ENCODE results near the gene SIVA1. TPM values are rescaled to one million over a fixed set of nuclear protein-coding genes. Genes with fewer than 3 reads are reported as not detected.
A peak's percentile ranks its signal among the peaks of the same experiment; 100 is the strongest.

SIVA1 gene
- total RNA-seq, 1 donor from 2014 or later: 60.7 TPM

DNA sequence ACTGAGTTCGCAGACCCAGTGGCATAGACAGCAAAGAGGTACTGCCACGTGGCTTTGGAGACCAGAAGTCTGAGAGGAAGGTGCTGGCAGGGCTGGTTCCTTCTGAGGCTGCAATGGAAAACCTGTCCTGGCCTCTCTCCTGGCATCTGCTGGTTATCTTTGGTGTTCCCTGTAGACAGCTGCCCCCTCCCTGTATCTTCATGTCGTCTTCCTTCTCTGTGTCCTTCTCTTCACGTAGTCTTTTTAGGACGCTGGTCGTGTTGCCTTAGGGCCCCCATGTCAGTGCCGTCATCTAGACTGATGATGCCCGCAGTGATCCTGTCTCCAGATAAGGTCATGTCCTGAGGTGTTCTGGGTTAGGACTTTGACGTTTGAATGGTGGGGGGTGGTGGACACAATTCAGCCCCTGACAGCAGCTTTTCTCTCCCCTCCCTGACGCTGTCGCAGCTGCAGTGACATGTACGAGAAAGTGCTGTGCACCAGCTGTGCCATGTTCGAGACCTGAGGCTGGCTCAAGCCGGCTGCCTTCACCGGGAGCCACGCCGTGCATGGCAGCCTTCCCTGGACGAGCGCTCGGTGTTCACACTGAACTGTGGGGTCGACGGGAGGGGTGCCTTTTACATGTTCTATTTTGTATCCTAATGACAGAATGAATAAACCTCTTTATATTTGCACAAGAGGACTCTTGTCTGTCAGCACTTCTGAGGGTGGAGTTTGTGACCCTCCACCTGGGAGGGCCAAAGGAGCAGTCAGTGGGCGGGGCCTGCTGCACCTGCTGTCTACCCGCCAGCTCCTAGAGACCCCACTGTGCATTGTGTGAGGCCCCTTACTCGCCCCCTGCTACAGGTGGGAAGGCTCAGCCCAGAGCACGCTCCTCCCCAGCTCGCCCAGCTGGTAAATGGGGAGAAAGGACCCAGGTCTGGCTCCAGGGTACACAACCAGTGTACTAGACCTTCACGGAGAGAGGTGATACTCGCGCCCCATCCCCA lies 6.3 kb downstream of the SIVA1 start:
- ATAC-seq (ENCODE audit: poor library complexity): no peak
- no peak for DNase-seq
- intact Hi-C loops (cut with DNase I): no loop called here

DNA sequence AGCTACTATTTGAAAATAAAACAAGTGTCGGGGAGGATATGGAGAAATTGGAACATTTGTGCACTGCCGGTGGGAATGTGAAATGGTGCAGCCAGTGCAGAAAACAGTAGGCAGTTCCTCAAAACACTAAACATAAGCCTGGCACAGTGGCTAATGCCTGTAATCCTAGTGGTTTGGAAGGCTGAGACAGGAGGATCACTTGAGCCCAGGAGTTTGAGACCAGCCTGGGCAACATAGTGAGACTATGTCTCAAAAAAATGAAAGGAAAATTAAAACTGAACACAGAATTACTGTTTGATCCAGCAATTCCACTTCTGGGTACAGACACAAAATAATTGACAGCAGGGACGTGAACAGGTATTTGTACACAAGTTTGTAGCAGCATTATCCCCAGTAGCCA lies 12.6 kb downstream of the SIVA1 start:
- intact Hi-C loops (cut with DNase I): no loop called here
- DNase-seq (no peak), ATAC-seq (ENCODE audit: poor library complexity) (no peak)

DNA sequence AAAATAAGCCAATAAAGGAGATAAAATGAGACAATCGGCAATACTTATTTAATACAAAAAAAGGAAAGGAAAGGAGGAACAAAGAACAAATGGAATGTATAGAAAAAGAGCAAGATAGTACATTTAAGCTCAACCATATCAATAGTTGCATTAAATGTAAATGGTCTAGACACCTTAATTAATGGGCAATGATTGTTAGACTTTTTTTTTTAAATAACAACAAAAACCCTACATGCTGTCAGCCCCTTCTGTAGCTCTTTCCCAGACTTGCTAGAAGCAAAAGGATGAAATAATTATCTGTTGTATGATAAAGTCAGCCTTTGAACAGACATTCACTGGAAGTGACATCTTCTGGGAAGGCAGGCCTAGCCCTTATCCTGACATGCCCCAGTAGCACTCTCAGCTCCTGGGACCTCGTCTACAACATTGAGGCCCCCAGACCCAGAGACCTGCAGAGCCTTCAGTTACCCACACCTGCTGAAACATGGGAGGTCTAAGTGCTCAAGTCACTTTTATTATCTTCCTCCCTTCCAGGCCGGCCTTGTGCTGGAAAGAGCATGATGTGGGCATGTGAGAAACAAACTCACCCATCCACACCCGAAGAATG lies 13.4 kb downstream of the SIVA1 start:
- DNase-seq (no peak), ATAC-seq (ENCODE audit: poor library complexity) (no peak)
- intact Hi-C loops (cut with DNase I): no loop called here

DNA sequence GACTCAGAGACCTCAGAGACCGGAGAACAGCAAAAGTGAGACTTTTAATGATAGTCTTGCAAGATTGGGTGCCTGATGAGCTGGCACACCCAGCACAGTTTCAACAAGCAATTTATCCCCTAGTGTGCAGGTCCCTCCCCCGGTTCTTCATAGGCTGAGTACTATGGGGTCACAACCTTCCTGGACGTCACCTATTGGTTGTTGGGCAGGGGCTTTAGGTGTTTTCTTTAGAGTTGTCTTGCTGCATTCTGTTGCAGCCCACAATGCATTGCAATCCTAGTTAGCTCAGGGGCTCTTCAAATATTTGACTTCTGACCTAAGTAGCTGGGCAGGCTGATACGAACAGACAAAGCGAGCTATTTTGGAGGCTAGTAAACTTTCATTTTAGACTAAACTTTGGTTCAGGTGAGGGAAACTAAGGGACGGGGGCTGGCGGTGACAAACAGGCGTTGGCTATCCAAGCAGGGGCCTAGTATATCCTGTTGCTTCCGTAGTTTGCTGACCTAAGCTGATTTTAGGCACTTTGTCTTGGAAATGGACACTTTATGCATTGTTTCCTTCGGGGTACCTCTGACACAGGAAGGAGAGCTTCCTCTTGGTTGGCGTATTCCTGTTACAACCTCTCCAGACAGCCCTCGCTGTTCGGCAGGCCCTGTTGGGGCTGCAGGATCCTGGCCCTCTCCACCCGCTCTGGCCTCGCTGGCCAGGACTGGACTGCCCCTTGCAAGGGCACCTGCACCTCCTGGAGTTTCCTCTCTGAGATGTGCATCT lies 14.1 kb downstream of the SIVA1 start:
- no peak for DNase-seq
- ATAC-seq (ENCODE audit: poor library complexity): no peak
- intact Hi-C loops (cut with DNase I): no loop called here

DNA sequence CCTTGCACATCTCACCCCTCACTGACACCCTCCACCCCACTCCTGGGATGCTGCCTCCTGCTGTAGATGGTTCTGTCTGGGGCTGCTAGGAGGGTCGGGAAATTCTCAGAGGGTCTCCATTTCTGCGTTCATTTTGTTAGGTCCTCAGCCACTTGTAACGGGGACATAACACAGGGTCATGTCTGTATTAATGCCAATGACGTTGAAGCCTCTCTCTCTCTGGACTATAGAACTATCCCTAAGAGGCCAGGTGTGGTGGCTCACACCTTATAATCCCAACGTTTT lies 14.6 kb downstream of the SIVA1 start:
- DNase-seq (no peak), ATAC-seq (ENCODE audit: poor library complexity) (no peak)
- intact Hi-C loops (cut with DNase I): no loop called here

DNA sequence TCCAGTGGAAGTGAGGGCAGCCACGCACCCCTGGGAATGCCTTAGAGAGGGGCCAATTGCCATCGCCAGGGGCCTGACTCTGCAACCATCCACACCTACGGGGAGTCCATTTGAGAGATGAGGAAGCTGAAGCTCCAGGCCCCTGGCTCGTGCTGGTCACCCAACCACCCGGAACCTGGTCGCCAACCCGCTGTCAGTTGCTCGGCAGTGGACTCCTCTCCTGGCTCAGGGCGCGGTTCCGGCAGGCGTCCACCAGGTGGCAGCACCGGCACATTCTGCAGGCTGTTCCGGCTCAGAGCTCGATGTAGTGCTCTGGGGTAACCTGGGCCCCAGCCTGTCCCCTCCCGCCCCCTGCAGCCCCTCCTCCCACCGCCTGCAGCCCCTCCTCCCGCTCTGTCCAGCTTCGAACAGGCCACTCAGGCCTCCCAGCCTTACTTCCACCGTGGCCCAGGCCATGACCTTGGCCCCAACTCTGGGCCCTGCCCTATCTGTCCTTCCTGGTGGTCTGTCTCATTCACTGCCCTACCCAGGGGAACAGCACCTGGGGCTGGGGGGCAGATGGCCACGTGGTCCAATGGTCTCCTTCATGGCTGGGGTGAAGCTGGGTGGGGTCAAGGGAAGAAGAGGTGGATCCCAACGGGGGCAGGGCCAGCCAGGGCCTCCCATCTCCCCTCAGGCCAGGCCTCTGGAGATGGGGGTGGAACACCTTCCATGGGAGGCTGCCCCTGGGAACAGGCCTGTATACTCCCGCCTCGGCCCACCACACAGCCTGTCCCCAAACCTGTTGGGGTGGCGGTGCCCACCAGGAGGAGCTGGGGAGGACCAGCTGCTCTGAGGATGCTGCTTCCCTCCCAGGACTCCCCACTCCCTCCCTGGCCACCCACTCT lies 15.7 kb downstream of the SIVA1 start:
- ATAC-seq (ENCODE audit: poor library complexity): peak; percentile 95
- peak; percentile 94 for DNase-seq
- intact Hi-C loops (cut with DNase I): no loop called here

DNA sequence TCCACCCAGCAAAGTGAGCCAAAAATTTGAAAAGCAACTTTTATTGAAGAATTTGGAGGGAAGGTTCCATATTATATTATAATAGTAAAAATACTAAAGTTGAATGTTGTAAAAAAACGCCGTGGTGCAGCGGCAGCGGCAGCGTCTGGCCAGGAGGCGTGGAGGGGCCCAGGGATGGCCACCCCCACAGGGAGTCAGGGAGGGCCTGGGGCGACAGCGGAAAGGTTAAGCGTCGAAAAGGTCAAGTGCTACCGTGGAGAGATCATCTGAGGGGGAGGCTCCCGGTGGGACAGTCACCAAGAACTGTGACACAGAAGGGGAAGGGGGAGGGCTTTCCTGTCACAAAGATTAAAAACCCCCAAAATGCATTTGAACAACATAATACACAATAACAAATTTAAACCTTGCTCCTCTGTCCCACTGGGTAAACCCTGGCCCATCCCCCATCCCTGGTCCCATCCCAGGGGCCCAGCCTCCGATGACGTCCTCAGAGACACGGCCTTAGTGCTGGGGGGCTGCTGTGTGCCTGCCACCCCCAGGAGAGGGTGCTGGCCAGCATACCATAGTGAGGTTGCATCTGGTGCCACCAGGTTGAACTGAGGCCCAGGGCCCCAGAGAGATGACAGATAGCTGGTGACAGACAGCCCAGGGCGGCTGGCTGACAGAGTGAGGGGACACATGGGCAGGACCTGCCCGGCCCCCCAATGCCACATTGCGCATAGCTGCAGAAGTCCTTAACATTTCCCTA lies 16.6 kb downstream of the SIVA1 start:
- no peak for ATAC-seq (ENCODE audit: poor library complexity)
- intact Hi-C loops (cut with DNase I): no loop called here
- no peak for DNase-seq

DNA sequence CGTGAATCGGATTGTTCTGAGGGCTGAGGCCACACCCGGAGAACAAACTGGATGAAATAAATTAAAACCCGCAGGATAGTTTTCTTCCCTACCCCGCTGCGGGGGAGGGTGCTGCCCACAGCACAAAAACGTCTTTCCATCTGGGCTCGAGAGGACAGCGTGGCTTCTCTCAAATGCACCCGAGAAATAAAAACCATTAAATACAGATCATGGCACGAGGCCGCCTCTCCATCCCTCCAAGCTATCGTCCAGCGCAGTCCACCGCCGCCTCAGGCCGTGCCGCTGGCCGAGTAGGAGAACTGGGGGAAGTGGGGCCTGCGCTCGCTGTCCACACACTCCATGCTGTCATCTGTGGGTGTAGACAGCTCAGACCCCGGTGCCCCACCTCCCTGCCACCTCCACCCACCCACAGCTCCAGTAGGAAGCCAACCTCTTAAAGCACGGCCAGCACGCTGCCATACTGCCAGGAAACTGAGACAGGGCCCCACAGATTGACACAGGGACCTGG lies 17.2 kb downstream of the SIVA1 start:
- no peak for DNase-seq
- intact Hi-C loops (cut with DNase I): no loop called here

DNA sequence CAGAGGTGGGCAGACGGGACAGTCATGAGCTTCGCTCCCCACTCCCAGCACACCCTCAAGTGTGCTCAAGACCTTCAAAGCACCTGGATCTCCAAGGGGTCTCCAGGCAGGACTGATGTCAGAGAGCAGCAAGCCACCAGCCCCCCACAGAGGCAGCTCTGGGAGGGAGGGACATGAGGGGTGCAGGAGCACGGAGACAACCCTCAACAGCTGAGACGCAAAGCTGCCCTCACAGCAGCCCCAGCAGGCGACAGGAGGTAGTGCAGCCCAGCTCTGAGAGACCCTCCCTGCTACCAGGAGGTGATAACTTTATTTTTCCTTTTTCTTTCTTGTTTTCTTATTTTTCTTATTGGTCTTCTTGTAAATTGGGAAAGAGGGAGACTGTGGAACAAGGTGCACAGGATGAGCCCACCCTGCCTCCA lies 17.9 kb downstream of the SIVA1 start:
- DNase-seq: no peak

More for the DNA sequence above, 17.2 kb downstream of the SIVA1 start:
- ATAC-seq (ENCODE audit: poor library complexity): no peak

DNA sequence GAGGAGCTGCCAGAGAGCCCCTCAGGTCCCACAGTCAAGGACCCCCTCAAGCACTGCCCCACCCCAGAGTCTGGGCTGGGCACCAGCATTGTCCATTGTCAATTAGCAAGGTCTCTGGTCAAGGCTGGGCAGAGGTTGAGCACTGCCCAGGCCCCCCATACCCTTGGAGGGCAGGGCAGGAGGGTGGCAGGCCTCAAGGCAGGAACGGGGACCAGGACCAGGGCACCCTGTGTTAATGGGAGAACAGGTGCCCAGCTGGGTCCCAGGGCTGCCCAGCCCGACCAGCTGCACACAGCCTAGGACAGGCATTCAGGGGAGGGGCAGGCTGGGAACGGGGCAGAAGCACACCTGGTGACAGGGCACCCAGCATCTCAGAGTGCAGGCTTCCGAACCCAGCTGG lies 18.4 kb downstream of the SIVA1 start:
- DNase-seq (no peak), ATAC-seq (ENCODE audit: poor library complexity) (no peak)
- intact Hi-C loops (cut with DNase I): no loop called here

More for the DNA sequence above, 17.9 kb downstream of the SIVA1 start:
- intact Hi-C loops (cut with DNase I): no loop called here
- no peak for ATAC-seq (ENCODE audit: poor library complexity)

DNA sequence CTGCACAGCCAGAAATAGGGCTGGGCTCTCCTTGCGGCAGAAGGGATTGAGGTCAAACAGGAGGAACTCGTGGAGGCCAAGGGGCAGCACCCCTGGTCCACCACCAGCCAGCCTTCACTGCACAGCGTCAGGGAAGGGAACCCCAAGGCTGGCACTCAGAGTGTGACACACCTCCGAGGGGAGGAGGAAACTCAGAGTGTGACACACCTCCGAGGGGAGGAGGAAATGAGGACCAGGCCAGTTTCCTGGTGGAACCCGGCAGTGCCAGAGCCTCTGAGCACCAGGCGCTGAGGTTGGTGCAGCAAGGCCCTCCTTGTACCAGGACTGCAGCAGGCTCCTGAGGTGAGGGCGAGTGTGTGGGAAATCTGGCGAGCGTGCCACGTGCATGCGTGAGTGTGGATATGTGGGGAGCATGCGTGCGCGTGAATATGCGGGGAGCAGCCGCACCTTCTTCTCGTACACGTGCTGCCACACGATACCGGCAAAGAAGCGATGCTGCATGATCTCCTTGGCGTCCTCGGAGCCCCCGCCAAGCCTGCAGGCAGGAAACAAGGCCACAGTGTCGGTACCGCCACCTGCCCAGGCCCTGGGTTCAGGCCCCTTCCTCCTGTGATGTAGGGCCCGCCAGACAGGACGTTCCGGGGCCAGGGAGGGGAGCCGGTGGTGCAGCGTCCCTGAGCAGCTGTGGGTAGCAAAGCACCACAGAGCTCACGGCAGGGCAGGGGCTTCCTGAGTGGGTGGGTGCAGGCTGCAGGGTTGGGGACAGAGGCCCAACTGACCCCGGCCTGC lies 19.2 kb downstream of the SIVA1 start:
- no peak for DNase-seq
- intact Hi-C loops (cut with DNase I): no loop called here

DNA sequence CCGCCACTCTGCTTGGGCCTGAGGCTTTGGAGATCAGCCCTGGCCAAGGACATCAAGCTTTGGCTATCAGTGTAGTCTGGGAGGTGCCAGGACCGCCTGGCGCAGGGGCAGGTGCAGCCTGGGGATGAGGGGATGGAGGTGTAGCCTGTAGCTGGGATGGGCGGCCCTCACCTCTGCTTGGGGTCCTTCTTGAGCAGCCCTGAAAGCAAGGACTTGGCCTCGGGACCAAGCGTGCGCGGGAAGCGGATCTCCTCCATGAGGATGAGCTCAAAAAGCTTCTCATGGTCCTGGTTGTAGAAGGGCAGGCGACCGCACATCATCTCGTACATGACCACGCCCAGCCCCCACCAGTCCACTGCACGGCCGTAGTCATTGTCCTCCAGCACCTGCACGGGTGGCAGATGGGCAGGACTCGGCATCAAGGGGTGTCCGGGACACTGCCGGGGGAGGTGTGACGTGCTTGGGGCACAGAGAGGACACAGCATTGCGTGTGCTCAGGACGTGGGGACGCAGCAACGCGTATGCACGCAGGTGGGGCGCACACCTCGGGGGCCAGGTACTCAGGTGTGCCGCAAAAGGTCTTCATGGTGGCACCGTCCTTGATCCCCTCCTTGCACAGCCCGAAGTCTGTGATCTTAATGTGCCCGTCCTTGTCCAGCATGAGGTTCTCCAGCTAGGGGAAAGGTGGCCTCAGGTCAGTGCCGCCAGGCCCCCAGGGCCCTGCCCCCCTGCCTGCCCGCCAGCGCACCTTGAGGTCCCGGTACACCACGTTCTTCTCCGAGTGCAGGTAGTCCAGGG lies 20.0 kb downstream of the SIVA1 start:
- DNase-seq (no peak), ATAC-seq (ENCODE audit: poor library complexity) (no peak)
- intact Hi-C loops (cut with DNase I): no loop called here

More for the DNA sequence above, 19.2 kb downstream of the SIVA1 start:
- no peak for ATAC-seq (ENCODE audit: poor library complexity)

DNA sequence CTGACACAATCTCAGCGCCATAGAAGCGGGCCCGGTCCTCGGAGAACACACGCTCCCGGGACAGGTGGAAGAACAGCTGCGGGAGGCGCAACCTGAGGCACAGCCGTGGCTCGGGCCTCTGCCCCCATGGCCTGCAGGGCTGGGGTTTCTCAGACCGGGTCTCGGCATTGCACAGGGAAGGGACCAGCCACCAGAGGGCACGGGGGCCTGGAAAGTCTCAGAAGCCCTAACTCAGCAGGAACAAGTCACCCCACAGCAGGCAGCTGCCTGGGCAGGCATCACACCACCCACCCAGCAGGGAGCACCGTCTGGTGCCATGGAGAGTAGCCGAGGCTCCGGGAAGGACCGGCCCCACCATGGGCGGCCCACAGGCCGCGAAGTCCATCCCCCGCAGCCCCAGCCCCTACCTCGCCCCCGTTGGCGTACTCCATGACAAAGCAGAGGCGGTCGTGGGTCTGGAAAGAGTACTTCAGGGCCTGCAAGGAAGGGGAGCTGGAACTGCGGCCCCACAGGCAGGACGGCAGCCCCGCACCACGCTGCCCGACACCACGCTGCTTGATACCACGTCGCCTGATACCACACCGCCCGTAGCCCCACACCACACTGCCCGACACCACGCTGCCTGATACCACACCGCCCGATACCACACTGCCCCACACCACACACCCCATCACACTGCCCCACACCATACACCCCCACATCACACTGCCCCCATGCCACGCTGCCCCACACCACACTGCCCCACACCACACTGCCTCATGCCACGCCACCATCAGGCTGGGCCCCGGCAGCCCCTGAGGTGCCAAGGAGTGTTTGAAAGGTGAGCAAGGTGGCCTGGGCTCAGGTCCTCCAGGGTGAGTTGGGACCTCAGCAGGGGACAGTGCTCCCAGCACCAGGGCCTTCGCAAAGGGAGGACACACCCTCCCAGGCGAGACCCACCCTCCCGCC lies 20.8 kb downstream of the SIVA1 start:
- DNase-seq: no peak
- ATAC-seq (ENCODE audit: poor library complexity): no peak
- intact Hi-C loops (cut with DNase I): no loop called here

DNA sequence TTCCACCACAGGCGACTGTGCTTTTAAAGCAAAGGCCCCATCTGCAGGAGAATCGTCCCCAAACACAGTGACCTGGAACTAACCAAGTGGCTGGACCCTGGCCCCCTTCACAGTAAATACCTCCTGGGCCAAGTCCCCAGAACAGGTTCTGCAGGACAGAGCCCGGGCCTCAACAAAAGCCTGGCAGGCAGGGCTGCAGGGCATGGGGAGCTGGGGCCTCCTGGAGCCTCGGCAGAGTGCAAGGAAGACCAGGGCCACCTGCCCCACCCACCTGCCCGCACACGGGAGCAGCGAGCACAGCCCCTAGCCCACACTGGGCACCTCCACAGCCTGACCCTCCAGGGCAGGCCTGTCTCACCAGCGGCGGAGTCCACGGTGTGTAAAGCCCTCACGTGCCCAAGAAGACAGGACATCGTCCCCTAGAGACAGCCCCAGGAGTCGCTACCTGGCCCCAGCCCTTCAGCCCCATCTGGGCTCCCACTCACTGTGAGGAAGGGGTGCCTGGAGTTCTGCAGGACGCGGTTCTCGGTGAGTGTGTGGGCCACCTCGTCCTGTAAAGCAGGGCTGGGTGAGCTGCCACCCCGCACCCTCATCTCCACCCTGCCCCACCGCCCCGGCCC lies 21.6 kb downstream of the SIVA1 start:
- intact Hi-C loops (cut with DNase I): no loop called here
- ATAC-seq (ENCODE audit: poor library complexity) (no peak), DNase-seq (no peak)

DNA sequence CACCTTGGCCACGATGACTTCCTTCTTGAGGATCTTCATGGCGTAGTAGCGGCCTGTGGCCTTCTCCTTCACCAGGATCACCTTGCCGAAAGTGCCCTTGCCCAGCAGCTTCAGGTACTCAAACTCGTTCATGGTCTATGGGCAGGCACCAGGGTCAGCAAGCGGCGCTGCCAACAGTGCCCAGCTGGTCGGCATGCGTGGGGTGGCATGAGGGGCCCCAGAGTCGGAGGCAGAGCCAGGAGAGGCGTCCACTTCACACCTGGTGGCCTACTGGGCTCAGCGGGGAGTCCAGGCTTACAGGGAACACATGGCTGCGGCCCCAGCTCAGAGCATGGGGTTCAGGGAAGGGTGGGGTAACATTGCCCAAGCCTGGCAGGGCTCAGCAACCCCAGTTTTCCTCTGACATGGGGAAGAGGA lies 22.1 kb downstream of the SIVA1 start:
- intact Hi-C loops (cut with DNase I): no loop called here
- DNase-seq: no peak
- ATAC-seq (ENCODE audit: poor library complexity): no peak
